A549 (cell line): ENCODE measurements around the gene LHX4. TPM values are rescaled to one million over a fixed set of nuclear protein-coding genes. Genes with fewer than 3 reads are reported as not detected.

Source experiments
- ATAC-seq, 2 experiments: fragments of 200-7000 bp in 1 of 2; fragments of >200 bp in 1 of 2; cut with Nextera tagmentation in 1 of 2; cut with Tn5 transposase in 1 of 2; 3 replicates each; pipeline versions ENCODE4 v1.8.0 to v1.9.1; 2018 to 2020; ENCODE audit warnings: mild to moderate bottlenecking in 1 of 2, moderate library complexity in 1 of 2
- CTCF ChIA-PET: fragments of 300-600 bp; sonication (Branson Sonifier 250); formaldehyde crosslinking; extraction: SDS; loops from one replicate; lab custom pipeline; 2021; ENCODE audit warnings: antibody characterized with exemption, inconsistent platforms; lab: Yijun Ruan, JAX
- POLR2A ChIA-PET: fragments of 350-600 bp; formaldehyde crosslinking; extraction: SDS; loops from one replicate; lab custom pipeline; 2021; ENCODE audit warnings: antibody characterized with exemption, inconsistent platforms; lab: Yijun Ruan, JAX
- DNase-seq, 2 experiments: peaks; one replicate each; pipeline versions ENCODE4 v3.0.0 to v3.0.0-alpha.2; 2011 to 2016; ENCODE audit warnings: low read depth in 1 of 2, low spot score in 1 of 2
- FAIRE-seq: peaks from 2 replicates; lab custom pipeline; 2011; peaks lifted over from hg19 to GRCh38; lab: Jason Lieb, UNC
- H3K27ac ChIP-seq, 2 experiments: fragments of >200 bp; sonication (Bioruptor Twin); formaldehyde crosslinking; 3 replicates each; pipeline ENCODE4 v1.5.1; 2016 to 2017
- H3K4me1 ChIP-seq: fragments of >200 bp; sonication (Bioruptor Twin); formaldehyde crosslinking; 3 replicates; pipeline ENCODE4 v1.6.1; 2016
- H3K4me2 ChIP-seq: fragments of >200 bp; sonication (Bioruptor Twin); formaldehyde crosslinking; 3 replicates; pipeline ENCODE4 v1.6.1; 2016
- H3K4me3 ChIP-seq: fragments of >200 bp; sonication (Bioruptor Twin); formaldehyde crosslinking; 3 replicates; pipeline ENCODE4 v1.5.1; 2016
- H3K9me3 ChIP-seq: fragments of >200 bp; sonication (Bioruptor Twin); formaldehyde crosslinking; 3 replicates; pipeline ENCODE4 v1.6.1; 2016
- CBX2 ChIP-seq: fragments of 200-600 bp; sonication (generic); IDR thresholded peaks from 2 replicates; pipeline ENCODE4 v1.6.1; 2016; ENCODE audit warnings: low read depth, mild to moderate bottlenecking, borderline replicate concordance
- CHD2 ChIP-seq: fragments of 150-350 bp; IDR thresholded peaks from 2 replicates; pipeline ENCODE4 v1.6.1; 2014; ENCODE audit warnings: low read length; ENCODE audit not compliant: partially characterized antibody
- CTCF ChIP-seq: fragments of >200 bp; sonication (Bioruptor Twin); formaldehyde crosslinking; IDR thresholded peaks from 3 replicates; pipeline ENCODE4 v1.5.1; 2016
- EHF ChIP-seq: fragments of 250-450 bp; sonication (Bioruptor Pico); IDR thresholded peaks from 2 replicates; pipeline ENCODE4 v1.5.0; 2020; ENCODE audit warnings: mild to moderate bottlenecking
- EHMT2 ChIP-seq: fragments of 200-600 bp; sonication (generic); IDR thresholded peaks from 2 replicates; pipeline ENCODE4 v1.6.1; 2016; ENCODE audit warnings: antibody characterized with exemption, low read depth, mild to moderate bottlenecking, moderate library complexity
- FOSB ChIP-seq: fragments of 250-450 bp; sonication (Bioruptor Pico); IDR thresholded peaks from 2 replicates; pipeline ENCODE4 v1.5.0; 2020; ENCODE audit warnings: mild to moderate bottlenecking, moderate library complexity
- GATA3 ChIP-seq: IDR thresholded peaks from 2 replicates; pipeline ENCODE4 v1.6.1; 2012; ENCODE audit warnings: borderline replicate concordance
- HMGXB4 ChIP-seq: fragments of 250-450 bp; sonication (Bioruptor Pico); IDR thresholded peaks from 2 replicates; pipeline ENCODE4 v1.5.0; 2021; ENCODE audit warnings: mild to moderate bottlenecking, moderate library complexity, borderline replicate concordance
- HOXB13 ChIP-seq: fragments of 250-450 bp; sonication (Bioruptor Pico); IDR thresholded peaks from 2 replicates; pipeline ENCODE4 v1.5.0; 2020; ENCODE audit warnings: low read depth, mild to moderate bottlenecking, moderate library complexity
- JUN ChIP-seq, 2 experiments: fragments of >200 bp; sonication (Bioruptor Twin); formaldehyde crosslinking; IDR thresholded peaks; 2 replicates in 1 of 2; 3 replicates in 1 of 2; pipeline ENCODE4 v1.6.1; 2016 to 2017
- JUNB ChIP-seq: fragments of >200 bp; sonication (Bioruptor Twin); formaldehyde crosslinking; IDR thresholded peaks from 2 replicates; pipeline ENCODE4 v1.6.1; 2016
- KDM5A ChIP-seq: fragments of 200-600 bp; sonication (generic); IDR thresholded peaks from 2 replicates; pipeline ENCODE4 v1.6.1; 2016; ENCODE audit warnings: antibody characterized with exemption, mild to moderate bottlenecking
- POLR2A ChIP-seq: IDR thresholded peaks from 2 replicates; pipeline ENCODE4 v1.6.1; 2012; ENCODE audit warnings: mild to moderate bottlenecking, low read length
- RCOR1 ChIP-seq: fragments of 150-350 bp; IDR thresholded peaks from 2 replicates; pipeline ENCODE4 v1.6.1; 2014; ENCODE audit warnings: antibody characterized with exemption, low read length, low read depth
- SREBF2 ChIP-seq: fragments of 450-650 bp; IDR thresholded peaks from 2 replicates; pipeline ENCODE4 v1.6.1; 2014; ENCODE audit warnings: mild to moderate bottlenecking, moderate library complexity
- TFCP2L1 ChIP-seq: fragments of 250-450 bp; sonication (Bioruptor Pico); IDR thresholded peaks from 2 replicates; pipeline ENCODE4 v1.5.0; 2021; ENCODE audit warnings: mild to moderate bottlenecking
- ZSCAN20 ChIP-seq: fragments of 250-450 bp; sonication (Bioruptor Pico); IDR thresholded peaks from 2 replicates; pipeline ENCODE4 v1.8.0; 2022; ENCODE audit warnings: mild to moderate bottlenecking, moderate library complexity
- WGBS: methylation state at CpG from one replicate; pipeline ENCODE4 v1.1.6; 2017; ENCODE audit errors: missing lambda C conversion rate; 5-methylcytosine and 5-hydroxymethylcytosine counted together
- polyA plus RNA-seq, 4 experiments: library from polyadenylated mRNA; depleted of rRNA in 3 of 4; stranded (reverse); fragments of >200 nt; fragmentation: RNase III in 1 of 4; extraction: RNeasy Plus Mini Kit Qiagen cat#74134 plus additional on column Dnase treatment in 1 of 4; gene quantifications; 2 replicates in 3 of 4; 3 replicates in 1 of 4; pipeline ENCODE4 v1.2.3, GENCODE V29; 2011 to 2017
- TF ChIP-seq, protein P1 (sequence below): IDR thresholded peaks from 2 replicates; pipeline ENCODE4 v1.6.1; 2012; ENCODE audit warnings: low read depth, borderline replicate concordance

LHX4 gene
- polyA plus RNA-seq, 2 of the 4 experiments (the other 2 are of a cell fraction), result 0.62 to 0.80 TPM

GRCh38 chr1:180250883-180251509 is 20.9 kb downstream of the LHX4 start:
- ChIA-PET POLR2A (no interaction called here), CTCF (interaction anchor here (1.3 to 11.1 kb wide), 5 partner anchors 11 to 229 kb away, joined by 4 to 102 read pairs (median 32); no protein-coding TSS in a partner anchor)
- Histone ChIP-seq H3K4me2 (no peak overlapping the region), H3K4me1 (peaks cover 8% of the 10 kb centered on the region; the same call in 1 of the 3 replicates), H3K9me3 (no peaks in the 10 kb centered on the region), H3K4me3 (no peak overlapping the region), H3K27ac (no peak overlapping the region)
- 86% methylated on average over 16 of the region's 16 CpGs for WGBS
- ATAC-seq (no peak), DNase-seq (no peak), FAIRE-seq (no peak)
- TF ChIP-seq RCOR1, result no peak
- TF ChIP-seq FOSB, result no peak
- TF ChIP-seq HMGXB4 (CRISPR knock-in tag), result no peak
- no peak for TF ChIP-seq CBX2

- POLR2A ChIA-PET, result no interaction called here
- Histone ChIP-seq H3K4me1 (peaks cover 6% of the 10 kb centered on the region; the same call in 1 of the 3 replicates), H3K9me3 (no peaks in the 10 kb centered on the region), H3K27ac (no peak overlapping the region)
- DNase-seq, result no peak
- TF ChIP-seq EHF (no peak), KDM5A (no peak), HMGXB4 (CRISPR knock-in tag) (no peak), SREBF2 (no peak), CTCF (no peak), TFCP2L1 (CRISPR knock-in tag) (no peak), POLR2A (no peak), EHMT2 (no peak), JUN (IDR thresholded peaks at IDR 0.05) (no peak), JUNB (no peak), CHD2 (no peak), GATA3 (no peak), ZSCAN20 (CRISPR knock-in tag) (no peak), HOXB13 (no peak)
- TF ChIP-seq, protein P1, sequence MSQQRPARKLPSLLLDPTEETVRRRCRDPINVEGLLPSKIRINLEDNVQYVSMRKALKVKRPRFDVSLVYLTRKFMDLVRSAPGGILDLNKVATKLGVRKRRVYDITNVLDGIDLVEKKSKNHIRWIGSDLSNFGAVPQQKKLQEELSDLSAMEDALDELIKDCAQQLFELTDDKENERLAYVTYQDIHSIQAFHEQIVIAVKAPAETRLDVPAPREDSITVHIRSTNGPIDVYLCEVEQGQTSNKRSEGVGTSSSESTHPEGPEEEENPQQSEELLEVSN, result no peak
- TF ChIP-seq, all 56 proteins: peak for 0
- FAIRE-seq (no peak), ATAC-seq (no peak)
- CTCF ChIA-PET, result interaction anchor here (0.7 to 11.1 kb wide), 16 partner anchors 8 to 250 kb away, joined by 3 to 102 read pairs (median 8); partner anchors contain the start of gene LHX4
- no peak overlapping the region for H3K4me3 ChIP-seq
- 80% methylated on average over 7 of the region's 9 CpGs for WGBS
- no peak overlapping the region for H3K4me2 ChIP-seq
These were observed 21.7 kb downstream of the LHX4 start for GRCh38 chr1:180251526-180252305.
